HG02610 (cell line): Measurements from ENCODE around the gene CD40.
A peak's percentile ranks its signal among the peaks of the same experiment; 100 is the strongest.

Experiments
- ATAC-seq: cut with Tn5 transposase; IDR thresholded peaks from one replicate; pipeline ENCODE4 v1.9.1; 2021; ENCODE audit warnings: mild to moderate bottlenecking, moderate library complexity; ENCODE audit not compliant: unreplicated experiment

Gene CD40

GRCh38 chr20:46121184-46121930 is 3.2 kb downstream of the CD40 start:
- ATAC-seq, result no peak

DNA sequence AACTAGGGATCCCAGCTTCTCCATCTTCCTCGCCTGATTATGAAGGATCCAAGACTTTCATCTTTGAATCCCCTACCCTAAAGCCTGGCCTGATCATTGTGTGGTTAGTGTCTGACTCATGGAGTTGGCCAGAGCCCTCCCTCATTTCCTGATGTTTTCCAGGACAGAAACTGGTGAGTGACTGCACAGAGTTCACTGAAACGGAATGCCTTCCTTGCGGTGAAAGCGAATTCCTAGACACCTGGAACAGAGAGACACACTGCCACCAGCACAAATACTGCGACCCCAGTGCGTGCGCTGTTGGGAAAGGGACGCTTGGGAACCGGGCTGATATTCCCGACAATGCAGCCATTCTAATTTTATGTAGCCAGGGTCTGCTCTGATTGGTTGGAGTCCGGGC is 4.0 kb downstream of the CD40 start:
- ATAC-seq, result no peak

GRCh38 chr20:46122516-46123481 is 4.7 kb downstream of the CD40 start:
- no peak for ATAC-seq

DNA sequence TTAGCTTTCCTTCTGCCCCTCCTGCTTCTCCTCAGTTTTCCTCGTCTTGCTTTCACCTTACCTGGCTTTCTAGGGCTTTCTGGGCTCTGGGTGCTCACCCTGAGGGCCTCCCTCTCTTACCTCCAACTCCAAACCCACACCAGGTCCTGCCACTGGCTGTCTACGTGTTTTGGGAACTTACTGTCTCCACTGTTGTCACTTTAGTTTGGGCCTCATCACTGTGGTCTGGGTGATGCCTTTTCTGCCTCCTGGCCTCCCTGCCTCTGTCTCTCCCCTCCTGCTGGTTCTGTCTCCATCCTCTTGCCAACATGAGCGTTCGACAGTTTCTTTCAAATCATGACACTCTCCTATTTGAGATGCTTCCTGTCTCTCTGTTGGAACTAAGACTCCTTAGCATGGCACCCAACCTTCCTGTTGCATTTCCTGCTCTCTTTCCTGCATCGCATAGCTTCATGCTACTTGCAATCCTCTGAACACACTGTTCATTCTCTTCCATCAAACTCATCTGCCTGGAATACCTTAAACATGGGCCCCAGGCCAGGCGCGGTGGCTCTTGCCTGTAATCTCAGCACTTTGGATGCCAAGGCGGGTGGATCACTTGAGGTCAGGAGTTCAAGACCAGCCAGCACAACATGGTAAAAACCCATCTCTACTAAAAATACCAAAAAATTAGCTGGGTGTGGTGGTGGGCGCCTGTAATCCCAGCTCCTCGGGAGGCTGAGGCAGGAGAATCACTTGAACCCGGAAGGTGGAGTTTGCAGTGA is 5.5 kb downstream of the CD40 start:
- ATAC-seq, result no peak

GRCh38 chr20:46126440-46127056 is 8.4 kb downstream of the CD40 start:
- no peak for ATAC-seq

GRCh38 chr20:46127396-46128010 is 9.4 kb downstream of the CD40 start:
- no peak for ATAC-seq

GRCh38 chr20:46128310-46129151 is 10.4 kb downstream of the CD40 start:
- ATAC-seq, result no peak

DNA sequence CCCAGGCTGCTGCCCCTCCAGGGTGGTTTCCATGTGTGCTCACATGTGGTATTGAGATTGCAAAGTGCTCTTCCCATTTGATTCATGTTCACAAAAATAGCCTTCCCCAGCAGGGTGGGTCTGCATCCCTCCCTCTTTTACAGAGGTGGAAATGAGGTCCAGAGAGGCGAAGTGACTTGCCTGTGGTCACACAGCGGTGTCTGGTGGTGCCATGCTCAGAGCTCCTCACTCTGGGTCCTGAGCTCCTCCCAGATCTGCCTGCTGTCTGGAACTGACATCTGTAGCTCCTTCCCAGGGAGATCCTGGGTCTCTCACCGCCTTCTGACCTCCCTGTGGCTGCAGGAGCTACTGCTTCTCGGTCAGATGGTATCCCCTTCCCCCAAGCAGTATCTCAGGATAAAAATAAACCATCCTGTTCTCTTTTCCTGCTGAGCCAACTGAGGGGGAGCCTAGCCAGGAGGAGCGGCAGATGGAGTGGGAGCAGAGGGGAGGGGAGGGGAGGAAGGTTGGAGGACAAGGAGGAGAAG is 11.9 kb downstream of the CD40 start:
- peak; percentile 58 for ATAC-seq

- ATAC-seq, result peak; percentile 9
Measured at GRCh38 chr20:46130534-46130933, 12.4 kb downstream of the CD40 start.

- no peak for ATAC-seq
Measured at GRCh38 chr20:46131396-46131795, 13.3 kb downstream of the CD40 start.

- ATAC-seq, result no peak
Measured at GRCh38 chr20:46132705-46133120, 14.6 kb downstream of the CD40 start.

DNA sequence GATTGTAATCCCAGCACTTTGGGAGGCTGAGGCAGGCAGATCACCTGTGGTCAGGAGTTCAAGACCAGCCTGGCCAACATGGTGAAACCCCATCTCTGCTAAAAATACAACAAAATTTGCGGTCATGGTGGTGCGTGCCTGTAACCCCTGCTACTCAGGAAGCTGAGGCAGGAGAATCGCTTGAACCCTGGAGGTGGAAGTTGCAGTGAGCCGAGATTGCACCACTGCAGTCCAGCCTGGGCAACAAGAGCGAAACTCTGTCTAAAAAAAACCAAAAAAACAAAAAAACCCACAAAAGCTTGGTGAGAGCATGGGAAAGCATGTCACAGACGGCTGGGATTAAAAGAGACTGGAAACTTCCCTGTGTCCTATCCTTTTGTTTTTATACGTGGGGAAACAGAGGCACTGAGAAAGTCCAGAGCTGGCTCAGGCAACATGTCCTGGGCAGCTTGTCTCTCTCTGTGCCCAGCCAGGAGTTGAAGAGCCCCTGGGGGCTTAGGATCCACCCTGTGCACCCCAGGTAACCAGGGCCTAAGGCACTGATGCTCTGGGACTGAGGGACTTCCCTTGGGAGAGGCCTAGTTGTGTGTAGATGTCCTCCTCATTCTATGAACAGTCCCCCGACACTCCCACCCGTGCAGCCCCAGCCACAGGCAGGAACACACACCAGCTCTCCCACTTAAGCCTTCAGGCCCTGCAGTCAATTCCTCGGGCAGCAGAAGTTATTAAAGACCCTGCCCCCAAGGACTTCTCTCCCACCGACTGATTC is 16.0 kb downstream of the CD40 start:
- no peak for ATAC-seq

GRCh38 chr20:46134716-46135115 is 16.6 kb downstream of the CD40 start:
- ATAC-seq, result no peak

GRCh38 chr20:46135856-46136633 is 17.9 kb downstream of the CD40 start:
- ATAC-seq, result no peak

- no peak for ATAC-seq
Measured at GRCh38 chr20:46137816-46138215, 19.7 kb downstream of the CD40 start.

- no peak for ATAC-seq
Measured at GRCh38 chr20:46139266-46139889, 21.3 kb downstream of the CD40 start.

GRCh38 chr20:46139908-46140482 is 21.9 kb downstream of the CD40 start:
- ATAC-seq, result no peak
